A549 (cell line): ENCODE measurements around the gene GPC1. TPM values are rescaled to one million over a fixed set of nuclear protein-coding genes. Genes with fewer than 3 reads are reported as not detected.

Experiments
- ATAC-seq, 2 experiments: fragments of 200-7000 bp in 1 of 2; fragments of >200 bp in 1 of 2; cut with Nextera tagmentation in 1 of 2; cut with Tn5 transposase in 1 of 2; 3 replicates each; pipeline versions ENCODE4 v1.8.0 to v1.9.1; 2018 to 2020; ENCODE audit warnings: mild to moderate bottlenecking in 1 of 2, moderate library complexity in 1 of 2
- CTCF ChIA-PET: fragments of 300-600 bp; sonication (Branson Sonifier 250); formaldehyde crosslinking; extraction: SDS; loops from one replicate; lab custom pipeline; 2021; ENCODE audit warnings: antibody characterized with exemption, inconsistent platforms; lab: Yijun Ruan, JAX
- POLR2A ChIA-PET: fragments of 350-600 bp; formaldehyde crosslinking; extraction: SDS; loops from one replicate; lab custom pipeline; 2021; ENCODE audit warnings: antibody characterized with exemption, inconsistent platforms; lab: Yijun Ruan, JAX
- DNase-seq, 2 experiments: peaks; one replicate each; pipeline versions ENCODE4 v3.0.0 to v3.0.0-alpha.2; 2011 to 2016; ENCODE audit warnings: low read depth in 1 of 2, low spot score in 1 of 2
- FAIRE-seq: peaks from 2 replicates; lab custom pipeline; 2011; peaks lifted over from hg19 to GRCh38; lab: Jason Lieb, UNC
- H3K27ac ChIP-seq, 2 experiments: fragments of >200 bp; sonication (Bioruptor Twin); formaldehyde crosslinking; 3 replicates each; pipeline ENCODE4 v1.5.1; 2016 to 2017
- H3K4me1 ChIP-seq: fragments of >200 bp; sonication (Bioruptor Twin); formaldehyde crosslinking; 3 replicates; pipeline ENCODE4 v1.6.1; 2016
- H3K4me2 ChIP-seq: fragments of >200 bp; sonication (Bioruptor Twin); formaldehyde crosslinking; 3 replicates; pipeline ENCODE4 v1.6.1; 2016
- H3K4me3 ChIP-seq: fragments of >200 bp; sonication (Bioruptor Twin); formaldehyde crosslinking; 3 replicates; pipeline ENCODE4 v1.5.1; 2016
- H3K9me3 ChIP-seq: fragments of >200 bp; sonication (Bioruptor Twin); formaldehyde crosslinking; 3 replicates; pipeline ENCODE4 v1.6.1; 2016
- FOSL2 ChIP-seq, 2 experiments: fragments of 450-650 bp in 1 of 2; fragments of >200 bp in 1 of 2; sonication (Bioruptor Twin) in 1 of 2; formaldehyde crosslinking; IDR thresholded peaks; 2 replicates each; pipeline versions ENCODE4 v1.5.0 to v1.6.1; 2016 to 2020; ENCODE audit warnings: mild to moderate bottlenecking in 1 of 2, moderate library complexity in 1 of 2
- FOXS1 ChIP-seq: fragments of 250-450 bp; sonication (Bioruptor Pico); IDR thresholded peaks from 2 replicates; pipeline ENCODE4 v1.5.0; 2020; ENCODE audit warnings: mild to moderate bottlenecking, moderate library complexity
- GATA3 ChIP-seq: IDR thresholded peaks from 2 replicates; pipeline ENCODE4 v1.6.1; 2012; ENCODE audit warnings: borderline replicate concordance
- HOXB5 ChIP-seq: fragments of 250-450 bp; sonication (Bioruptor Pico); IDR thresholded peaks from 2 replicates; pipeline ENCODE4 v1.5.0; 2020; ENCODE audit warnings: mild to moderate bottlenecking, moderate library complexity
- JUN ChIP-seq, 2 experiments: fragments of >200 bp; sonication (Bioruptor Twin); formaldehyde crosslinking; IDR thresholded peaks; 2 replicates in 1 of 2; 3 replicates in 1 of 2; pipeline ENCODE4 v1.6.1; 2016 to 2017
- JUNB ChIP-seq: fragments of >200 bp; sonication (Bioruptor Twin); formaldehyde crosslinking; IDR thresholded peaks from 2 replicates; pipeline ENCODE4 v1.6.1; 2016
- MAFK ChIP-seq: fragments of 450-650 bp; IDR thresholded peaks from 2 replicates; pipeline ENCODE4 v1.6.1; 2014; ENCODE audit not compliant: partially characterized antibody
- MYC ChIP-seq: IDR thresholded peaks from 2 replicates; pipeline ENCODE4 v1.6.1; 2012; ENCODE audit warnings: mild to moderate bottlenecking, inconsistent platforms, low read length, improper control_type of control experiment, borderline replicate concordance
- NFE2L2 ChIP-seq: fragments of 150-350 bp; conservative IDR thresholded peaks from 2 replicates; pipeline ENCODE4 v1.6.1; 2014; ENCODE audit warnings: low read length
- PHF8 ChIP-seq: fragments of 200-600 bp; sonication (generic); IDR thresholded peaks from 2 replicates; pipeline ENCODE4 v1.6.1; 2016; ENCODE audit warnings: low read depth, mild to moderate bottlenecking, antibody characterized with exemption, moderate library complexity, borderline replicate concordance
- POLR2A ChIP-seq: IDR thresholded peaks from 2 replicates; pipeline ENCODE4 v1.6.1; 2012; ENCODE audit warnings: mild to moderate bottlenecking, low read length
- RAD21 ChIP-seq, 2 experiments: fragments of >200 bp in 1 of 2; sonication (Bioruptor Twin) in 1 of 2; formaldehyde crosslinking in 1 of 2; IDR thresholded peaks in 1 of 2; conservative IDR thresholded peaks in 1 of 2; 2 replicates in 1 of 2; 3 replicates in 1 of 2; pipeline ENCODE4 v1.6.1; 2012 to 2018; ENCODE audit warnings: inconsistent platforms in 1 of 2
- RARB ChIP-seq: fragments of 250-450 bp; sonication (Bioruptor Pico); IDR thresholded peaks from 2 replicates; pipeline ENCODE4 v1.8.0; 2021; ENCODE audit warnings: mild to moderate bottlenecking, moderate library complexity
- RNF2 ChIP-seq: fragments of 200-600 bp; sonication (generic); IDR thresholded peaks from 2 replicates; pipeline ENCODE4 v1.6.1; 2016; ENCODE audit warnings: low read depth, mild to moderate bottlenecking, antibody characterized with exemption, moderate library complexity, borderline replicate concordance
- TFCP2L1 ChIP-seq: fragments of 250-450 bp; sonication (Bioruptor Pico); IDR thresholded peaks from 2 replicates; pipeline ENCODE4 v1.5.0; 2021; ENCODE audit warnings: mild to moderate bottlenecking
- WGBS: methylation state at CpG from one replicate; pipeline ENCODE4 v1.1.6; 2017; ENCODE audit errors: missing lambda C conversion rate; 5-methylcytosine and 5-hydroxymethylcytosine counted together
- polyA plus RNA-seq, 4 experiments: library from polyadenylated mRNA; depleted of rRNA in 3 of 4; stranded (reverse); fragments of >200 nt; fragmentation: RNase III in 1 of 4; extraction: RNeasy Plus Mini Kit Qiagen cat#74134 plus additional on column Dnase treatment in 1 of 4; gene quantifications; 2 replicates in 3 of 4; 3 replicates in 1 of 4; pipeline ENCODE4 v1.2.3, GENCODE V29; 2011 to 2017
- TF ChIP-seq, protein P1 (sequence below): fragments of 250-450 bp; sonication (Bioruptor Pico); IDR thresholded peaks from 2 replicates; pipeline ENCODE4 v1.5.0; 2020; ENCODE audit warnings: low read depth, mild to moderate bottlenecking, moderate library complexity
- TF ChIP-seq, protein P2 (sequence below): fragments of 450-650 bp; IDR thresholded peaks from 2 replicates; pipeline ENCODE4 v1.6.1; 2014; ENCODE audit warnings: antibody characterized with exemption
- TF ChIP-seq, protein P3 (sequence below): IDR thresholded peaks from 2 replicates; pipeline ENCODE4 v1.6.1; 2012
- TF ChIP-seq, protein P4 (sequence below): IDR thresholded peaks from 2 replicates; pipeline ENCODE4 v1.6.1; 2012; ENCODE audit warnings: low read depth, borderline replicate concordance
- TF ChIP-seq, protein P5 (sequence below): IDR thresholded peaks from 2 replicates; pipeline ENCODE4 v1.6.1; 2012
- TF ChIP-seq, protein P6 (sequence below): fragments of 200-600 bp; sonication (generic); IDR thresholded peaks from 2 replicates; pipeline ENCODE4 v1.6.1; 2016; ENCODE audit warnings: antibody characterized with exemption, mild to moderate bottlenecking, moderate library complexity

The GPC1 gene
- polyA plus RNA-seq, 2 of the 4 experiments (the other 2 are of a cell fraction): 19.8 to 97.7 TPM

DNA sequence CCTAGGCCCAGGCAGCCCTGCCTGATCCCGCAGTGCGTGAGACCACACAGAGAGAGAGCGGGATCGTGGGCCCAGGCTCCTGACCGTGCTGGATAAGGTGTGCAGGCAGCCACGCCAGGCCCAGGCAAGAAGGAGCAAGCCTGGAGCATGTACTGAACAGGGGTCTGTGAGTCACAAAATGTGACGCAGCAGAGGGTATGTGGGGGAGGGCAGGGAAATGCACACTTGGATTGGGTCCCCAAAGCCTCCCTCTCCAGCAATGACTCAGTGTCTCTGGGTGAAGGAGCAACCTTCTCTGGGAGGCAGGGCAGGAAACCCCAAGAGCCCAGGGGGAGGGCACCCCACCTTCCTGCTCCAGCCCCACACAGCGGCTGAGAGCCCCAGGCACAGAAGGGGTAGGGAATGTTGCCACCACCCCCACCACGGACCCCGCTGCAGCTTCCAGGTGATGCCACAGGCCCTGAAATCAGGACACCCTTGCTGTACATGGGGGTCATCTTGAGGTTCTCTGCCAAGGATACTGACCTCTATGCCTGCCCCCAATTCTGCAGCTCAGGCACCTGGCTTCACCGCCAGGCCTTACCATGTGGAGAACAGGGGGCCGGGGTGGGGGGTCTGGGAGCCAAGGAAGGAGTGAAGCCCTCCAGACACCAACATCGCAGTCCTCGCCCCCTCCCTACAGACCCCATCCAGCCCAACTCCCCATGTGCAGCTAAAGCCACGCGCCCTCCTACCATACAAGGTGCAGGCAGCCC is 1.3 kb upstream of the GPC1 start:
- peak overlapping the region; percentile 97 to 99 for H3K27ac ChIP-seq
- H3K4me2 ChIP-seq: peak overlapping the region; percentile 97
- ATAC-seq (peak; percentile 35 to 59), FAIRE-seq (no peak), DNase-seq (peak; percentile 83 to 84)
- 39% methylated on average over 14 of the region's 16 CpGs for WGBS
- TF ChIP-seq JUN (IDR thresholded peaks at IDR 0.05) (peak; percentile 47 to 57; a peak in 3 of 5 replicates), RAD21 (conservative IDR thresholded peaks at IDR 0.05 in 1 of 2, IDR thresholded peaks at IDR 0.05 in 1 of 2) (0 out of 5 replicates have a peak, but pooled peaks have one; percentile 0 to 26), MAFK (peak; percentile 47), RARB (CRISPR knock-in tag) (no peak), NFE2L2 (peak; percentile 27; the same call in 1 of the 2 replicates), MYC (peak; percentile 46; the same call in 1 of the 2 replicates), GATA3 (peak; percentile 37; the same call in 1 of the 2 replicates), FOXS1 (CRISPR knock-in tag) (no peak), JUNB (peak; percentile 69), PHF8 (no peak), RNF2 (no peak), FOSL2 (IDR thresholded peaks at IDR 0.05) (peak; percentile 70), FOSL2 (CRISPR knock-in tag; IDR thresholded peaks at IDR 0.05) (peak; percentile 92), HOXB5 (CRISPR knock-in tag) (no peak; the same call in 1 of the 2 replicates), TFCP2L1 (CRISPR knock-in tag) (peak; percentile 73; the same call in 1 of the 2 replicates), POLR2A (peak; percentile 54)
- TF ChIP-seq, protein P1, sequence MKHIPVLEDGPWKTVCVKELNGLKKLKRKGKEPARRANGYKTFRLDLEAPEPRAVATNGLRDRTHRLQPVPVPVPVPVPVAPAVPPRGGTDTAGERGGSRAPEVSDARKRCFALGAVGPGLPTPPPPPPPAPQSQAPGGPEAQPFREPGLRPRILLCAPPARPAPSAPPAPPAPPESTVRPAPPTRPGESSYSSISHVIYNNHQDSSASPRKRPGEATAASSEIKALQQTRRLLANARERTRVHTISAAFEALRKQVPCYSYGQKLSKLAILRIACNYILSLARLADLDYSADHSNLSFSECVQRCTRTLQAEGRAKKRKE: peak; percentile 50; the same call in 1 of the 2 replicates
- TF ChIP-seq, protein P2, sequence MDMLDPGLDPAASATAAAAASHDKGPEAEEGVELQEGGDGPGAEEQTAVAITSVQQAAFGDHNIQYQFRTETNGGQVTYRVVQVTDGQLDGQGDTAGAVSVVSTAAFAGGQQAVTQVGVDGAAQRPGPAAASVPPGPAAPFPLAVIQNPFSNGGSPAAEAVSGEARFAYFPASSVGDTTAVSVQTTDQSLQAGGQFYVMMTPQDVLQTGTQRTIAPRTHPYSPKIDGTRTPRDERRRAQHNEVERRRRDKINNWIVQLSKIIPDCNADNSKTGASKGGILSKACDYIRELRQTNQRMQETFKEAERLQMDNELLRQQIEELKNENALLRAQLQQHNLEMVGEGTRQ: 0 out of 2 replicates have a peak, but pooled peaks have one; percentile 1
- TF ChIP-seq, protein P3, sequence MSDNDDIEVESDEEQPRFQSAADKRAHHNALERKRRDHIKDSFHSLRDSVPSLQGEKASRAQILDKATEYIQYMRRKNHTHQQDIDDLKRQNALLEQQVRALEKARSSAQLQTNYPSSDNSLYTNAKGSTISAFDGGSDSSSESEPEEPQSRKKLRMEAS: peak; percentile 87
- TF ChIP-seq, protein P4, sequence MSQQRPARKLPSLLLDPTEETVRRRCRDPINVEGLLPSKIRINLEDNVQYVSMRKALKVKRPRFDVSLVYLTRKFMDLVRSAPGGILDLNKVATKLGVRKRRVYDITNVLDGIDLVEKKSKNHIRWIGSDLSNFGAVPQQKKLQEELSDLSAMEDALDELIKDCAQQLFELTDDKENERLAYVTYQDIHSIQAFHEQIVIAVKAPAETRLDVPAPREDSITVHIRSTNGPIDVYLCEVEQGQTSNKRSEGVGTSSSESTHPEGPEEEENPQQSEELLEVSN: no peak
- TF ChIP-seq, protein P5, sequence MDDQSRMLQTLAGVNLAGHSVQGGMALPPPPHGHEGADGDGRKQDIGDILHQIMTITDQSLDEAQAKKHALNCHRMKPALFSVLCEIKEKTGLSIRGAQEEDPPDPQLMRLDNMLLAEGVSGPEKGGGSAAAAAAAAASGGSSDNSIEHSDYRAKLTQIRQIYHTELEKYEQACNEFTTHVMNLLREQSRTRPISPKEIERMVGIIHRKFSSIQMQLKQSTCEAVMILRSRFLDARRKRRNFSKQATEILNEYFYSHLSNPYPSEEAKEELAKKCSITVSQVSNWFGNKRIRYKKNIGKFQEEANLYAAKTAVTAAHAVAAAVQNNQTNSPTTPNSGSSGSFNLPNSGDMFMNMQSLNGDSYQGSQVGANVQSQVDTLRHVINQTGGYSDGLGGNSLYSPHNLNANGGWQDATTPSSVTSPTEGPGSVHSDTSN: 0 out of 2 replicates have a peak, but pooled peaks have one; percentile 1
- TF ChIP-seq, protein P6, sequence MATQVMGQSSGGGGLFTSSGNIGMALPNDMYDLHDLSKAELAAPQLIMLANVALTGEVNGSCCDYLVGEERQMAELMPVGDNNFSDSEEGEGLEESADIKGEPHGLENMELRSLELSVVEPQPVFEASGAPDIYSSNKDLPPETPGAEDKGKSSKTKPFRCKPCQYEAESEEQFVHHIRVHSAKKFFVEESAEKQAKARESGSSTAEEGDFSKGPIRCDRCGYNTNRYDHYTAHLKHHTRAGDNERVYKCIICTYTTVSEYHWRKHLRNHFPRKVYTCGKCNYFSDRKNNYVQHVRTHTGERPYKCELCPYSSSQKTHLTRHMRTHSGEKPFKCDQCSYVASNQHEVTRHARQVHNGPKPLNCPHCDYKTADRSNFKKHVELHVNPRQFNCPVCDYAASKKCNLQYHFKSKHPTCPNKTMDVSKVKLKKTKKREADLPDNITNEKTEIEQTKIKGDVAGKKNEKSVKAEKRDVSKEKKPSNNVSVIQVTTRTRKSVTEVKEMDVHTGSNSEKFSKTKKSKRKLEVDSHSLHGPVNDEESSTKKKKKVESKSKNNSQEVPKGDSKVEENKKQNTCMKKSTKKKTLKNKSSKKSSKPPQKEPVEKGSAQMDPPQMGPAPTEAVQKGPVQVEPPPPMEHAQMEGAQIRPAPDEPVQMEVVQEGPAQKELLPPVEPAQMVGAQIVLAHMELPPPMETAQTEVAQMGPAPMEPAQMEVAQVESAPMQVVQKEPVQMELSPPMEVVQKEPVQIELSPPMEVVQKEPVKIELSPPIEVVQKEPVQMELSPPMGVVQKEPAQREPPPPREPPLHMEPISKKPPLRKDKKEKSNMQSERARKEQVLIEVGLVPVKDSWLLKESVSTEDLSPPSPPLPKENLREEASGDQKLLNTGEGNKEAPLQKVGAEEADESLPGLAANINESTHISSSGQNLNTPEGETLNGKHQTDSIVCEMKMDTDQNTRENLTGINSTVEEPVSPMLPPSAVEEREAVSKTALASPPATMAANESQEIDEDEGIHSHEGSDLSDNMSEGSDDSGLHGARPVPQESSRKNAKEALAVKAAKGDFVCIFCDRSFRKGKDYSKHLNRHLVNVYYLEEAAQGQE: no peak
- H3K9me3 ChIP-seq: no peaks in the 10 kb centered on the region
- ChIA-PET CTCF (interaction anchor here (1.2 to 3.3 kb wide), 3 partner anchors 8 to 202 kb away, joined by 3 to 52 read pairs (median 18); no protein-coding TSS in a partner anchor), POLR2A (interaction anchor here (0.8 to 3.3 kb wide), 5 partner anchors 47 to 201 kb away, joined by 3 to 22 read pairs (median 7); no protein-coding TSS in a partner anchor)
- H3K4me3 ChIP-seq: peak overlapping the region; percentile 90
- H3K4me1 ChIP-seq: peaks cover 48% of the 10 kb centered on the region
